HG02588 (cell line): ENCODE measurements around the gene NMB.
"Not testable (repeated sequence)": the region's sequence is repeated elsewhere in the genome, so short reads cannot be mapped to it uniquely, and the experiment has no call there.

Source experiments
- ATAC-seq: cut with Tn5 transposase; IDR thresholded peaks from one replicate; pipeline ENCODE4 v1.9.1; 2021; ENCODE audit warnings: mild to moderate bottlenecking, moderate library complexity; ENCODE audit not compliant: unreplicated experiment

Gene NMB

GRCh38 chr15:84658080-84658787 is at the start of gene NMB:
NMB (minus strand) TSS chr15:84658199; CDS start chr15:84658152, 47 bp downstream.
- ATAC-seq: peak; percentile 61

GRCh38 chr15:84703808-84704207 is 45.8 kb upstream of the NMB start:
- no peak for ATAC-seq

- no peak for ATAC-seq
Observed at GRCh38 chr15:84702961-84703482, 45.0 kb upstream of the NMB start.

- ATAC-seq: no peak
Observed at GRCh38 chr15:84699538-84700191, 41.7 kb upstream of the NMB start.

GRCh38 chr15:84697236-84697990 is 39.4 kb upstream of the NMB start:
- ATAC-seq: no peak

- ATAC-seq: no peak
Observed at GRCh38 chr15:84696757-84697156, 38.8 kb upstream of the NMB start.

GRCh38 chr15:84690342-84690741 is 32.3 kb upstream of the NMB start:
- no peak for ATAC-seq

GRCh38 chr15:84689858-84690257 is 31.9 kb upstream of the NMB start:
- no peak for ATAC-seq

GRCh38 chr15:84686446-84686845 is 28.4 kb upstream of the NMB start:
- ATAC-seq: not testable (repeated sequence)

- ATAC-seq: no peak
Observed at GRCh38 chr15:84685304-84685703, 27.3 kb upstream of the NMB start.

GRCh38 chr15:84684092-84684491 is 26.1 kb upstream of the NMB start:
- no peak for ATAC-seq

- ATAC-seq: no peak
Observed at GRCh38 chr15:84681831-84682230, 23.8 kb upstream of the NMB start.

- ATAC-seq: no peak
Observed at GRCh38 chr15:84671211-84671610, 13.2 kb upstream of the NMB start.

GRCh38 chr15:84669726-84670125 is 11.7 kb upstream of the NMB start:
- no peak for ATAC-seq

GRCh38 chr15:84668221-84668982 is 10.4 kb upstream of the NMB start:
- no peak for ATAC-seq

GRCh38 chr15:84666373-84666772 is 8.4 kb upstream of the NMB start:
- ATAC-seq: no peak

- ATAC-seq: no peak
Observed at GRCh38 chr15:84661001-84661400, 3.0 kb upstream of the NMB start.

GRCh38 chr15:84659904-84660781 is 2.1 kb upstream of the NMB start:
- no peak for ATAC-seq

- ATAC-seq: no peak
Observed at GRCh38 chr15:84658788-84659411, 901 bp upstream of the NMB start.

GRCh38 chr15:84657748-84658079 is 285 bp downstream of the NMB start:
- no peak for ATAC-seq
